Endothelial cell of umbilical vein (primary cell): ENCODE measurements around the gene TM9SF2.

ENCODE experiments used
- EZH2 ChIP-seq: IDR thresholded peaks from 2 replicates; pipeline ENCODE4 v1.6.1; 2012; ENCODE audit warnings: borderline replicate concordance, low read depth, mild to moderate bottlenecking, moderate library complexity, low read length, inconsistent platforms; ENCODE audit not compliant: severe bottlenecking
- JUN ChIP-seq: IDR thresholded peaks from 2 replicates; pipeline ENCODE4 v1.6.1; 2011; ENCODE audit warnings: borderline replicate concordance, low read depth; ENCODE audit not compliant: insufficient read length, insufficient read depth
- MAX ChIP-seq: IDR thresholded peaks from 2 replicates; pipeline ENCODE4 v1.6.1; 2011; ENCODE audit not compliant: insufficient read depth, insufficient read length
- MYC ChIP-seq: IDR thresholded peaks from one replicate; pipeline ENCODE4 v1.6.1; 2011; ENCODE audit warnings: mild to moderate bottlenecking, low read depth, low read length
- POLR2A ChIP-seq: IDR thresholded peaks from 2 replicates; pipeline ENCODE4 v1.6.1; 2012; ENCODE audit warnings: low read depth, mild to moderate bottlenecking, control low read depth, low read length
- POLR2AphosphoS5 ChIP-seq: IDR thresholded peaks from 2 replicates; pipeline ENCODE4 v1.6.1; 2012; ENCODE audit warnings: low read depth, mild to moderate bottlenecking, control low read depth, low read length, moderate library complexity; ENCODE audit not compliant: insufficient read depth
- TF ChIP-seq, protein P1 (sequence below), 2 donors: IDR thresholded peaks; 1 replicate in 1 of 2; 2 replicates in 1 of 2; pipeline ENCODE4 v1.5.1; 2011; ENCODE audit warnings: low read length in 2 of 2, mild to moderate bottlenecking in 2 of 2, moderate library complexity in 2 of 2, control low read depth in 1 of 2, inconsistent platforms in 1 of 2, low read depth in 1 of 2; ENCODE audit not compliant: insufficient read depth in 1 of 2; ENCODE audit errors: extremely low read depth in 1 of 2

DNA sequence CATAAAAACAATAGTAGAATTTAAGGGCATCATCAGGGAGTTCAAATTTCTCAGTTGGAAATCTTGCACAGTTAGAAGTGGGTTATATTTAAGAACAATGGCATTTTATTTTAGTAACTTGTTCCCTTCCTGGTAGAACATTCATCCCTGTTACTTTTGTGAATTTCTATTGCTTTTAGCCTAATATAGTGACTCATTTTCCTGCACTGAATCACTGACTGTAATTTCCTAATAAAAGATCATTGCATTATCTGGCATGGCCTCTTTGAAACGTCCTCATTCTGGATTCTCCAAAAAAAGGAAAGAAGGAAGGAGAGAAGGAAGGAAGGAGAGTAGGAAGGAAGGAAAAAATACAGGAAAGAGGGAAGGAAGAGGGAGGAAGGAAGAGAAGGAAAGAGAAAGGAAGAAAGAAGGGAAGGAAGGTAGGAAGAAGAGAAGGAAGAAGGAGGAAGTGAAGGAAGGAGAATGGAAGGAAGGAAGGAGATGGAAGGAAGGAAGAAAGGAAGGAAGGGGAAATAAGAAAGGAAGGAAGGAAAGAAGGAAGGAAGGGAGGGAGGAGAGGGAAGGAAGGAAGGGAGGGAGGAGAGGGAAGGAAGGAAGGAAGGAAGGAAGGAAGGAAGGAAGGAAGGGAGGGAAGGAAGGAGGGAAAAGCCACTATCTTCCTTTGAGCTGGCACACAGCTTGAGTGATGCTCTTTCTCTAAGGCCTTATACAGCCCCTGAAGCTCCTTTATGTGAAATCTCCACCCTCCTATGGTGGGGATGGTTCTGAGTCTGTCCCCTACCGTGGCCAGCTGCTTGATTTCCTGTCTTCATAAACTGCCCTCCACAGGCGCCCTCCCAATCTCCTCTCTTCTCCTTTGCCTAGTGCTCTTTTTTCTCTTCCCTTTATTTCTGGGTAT lies 29.8 kb upstream of the TM9SF2 start:
- TF ChIP-seq, protein P1, sequence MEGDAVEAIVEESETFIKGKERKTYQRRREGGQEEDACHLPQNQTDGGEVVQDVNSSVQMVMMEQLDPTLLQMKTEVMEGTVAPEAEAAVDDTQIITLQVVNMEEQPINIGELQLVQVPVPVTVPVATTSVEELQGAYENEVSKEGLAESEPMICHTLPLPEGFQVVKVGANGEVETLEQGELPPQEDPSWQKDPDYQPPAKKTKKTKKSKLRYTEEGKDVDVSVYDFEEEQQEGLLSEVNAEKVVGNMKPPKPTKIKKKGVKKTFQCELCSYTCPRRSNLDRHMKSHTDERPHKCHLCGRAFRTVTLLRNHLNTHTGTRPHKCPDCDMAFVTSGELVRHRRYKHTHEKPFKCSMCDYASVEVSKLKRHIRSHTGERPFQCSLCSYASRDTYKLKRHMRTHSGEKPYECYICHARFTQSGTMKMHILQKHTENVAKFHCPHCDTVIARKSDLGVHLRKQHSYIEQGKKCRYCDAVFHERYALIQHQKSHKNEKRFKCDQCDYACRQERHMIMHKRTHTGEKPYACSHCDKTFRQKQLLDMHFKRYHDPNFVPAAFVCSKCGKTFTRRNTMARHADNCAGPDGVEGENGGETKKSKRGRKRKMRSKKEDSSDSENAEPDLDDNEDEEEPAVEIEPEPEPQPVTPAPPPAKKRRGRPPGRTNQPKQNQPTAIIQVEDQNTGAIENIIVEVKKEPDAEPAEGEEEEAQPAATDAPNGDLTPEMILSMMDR (IDR thresholded peaks at IDR 0.05; ENCODE audit: extremely low read depth in 1 of 2, insufficient read depth in 1 of 2, low read depth in 1 of 2, low read length in 2 of 2): no peak
- no peak for TF ChIP-seq EZH2
- TF ChIP-seq POLR2A: no peak
- TF ChIP-seq POLR2AphosphoS5: no peak
- TF ChIP-seq MAX: no peak
- TF ChIP-seq JUN: peak; percentile 84
- no peak for TF ChIP-seq MYC
